ENCODE results near the gene CD244. TPM values are rescaled to one million over a fixed set of nuclear protein-coding genes. Genes with fewer than 3 reads are reported as not detected.

Gene CD244
- total RNA-seq, 1 donor from 2014 or later = not detected

GRCh38 chr1:160860840-160861505 lies 1.7 kb downstream of the CD244 start:
- no peak for TF ChIP-seq CTCF (IDR thresholded peaks at IDR 0.05)
- no peak overlapping the region for H3K27ac Mint-ChIP-seq (ENCODE audit: unreplicated experiment)
- H3K27me3 Mint-ChIP-seq (ENCODE audit: low read depth) = peaks cover 6% of the 10 kb centered on the region
- no peak overlapping the region for H3K4me3 Mint-ChIP-seq (ENCODE audit: unreplicated experiment)
- no peaks in the 10 kb centered on the region for H3K4me1 Mint-ChIP-seq (ENCODE audit: low read depth)
- DNase-seq (ENCODE audit: low spot score) = no peak
- no peaks in the 10 kb centered on the region for H3K36me3 Mint-ChIP-seq (ENCODE audit: low read depth)
- H3K9me3 Mint-ChIP-seq (ENCODE audit: low read depth) = no peaks in the 10 kb centered on the region

GRCh38 chr1:160859166-160859565 lies 3.5 kb downstream of the CD244 start:
- no peak overlapping the region for H3K4me3 Mint-ChIP-seq (ENCODE audit: unreplicated experiment)
- H3K36me3 Mint-ChIP-seq (ENCODE audit: low read depth) = no peaks in the 10 kb centered on the region
- H3K9me3 Mint-ChIP-seq (ENCODE audit: low read depth) = no peaks in the 10 kb centered on the region
- no peak overlapping the region for H3K27ac Mint-ChIP-seq (ENCODE audit: unreplicated experiment)
- H3K27me3 Mint-ChIP-seq (ENCODE audit: low read depth) = peaks cover 6% of the 10 kb centered on the region
- TF ChIP-seq CTCF (IDR thresholded peaks at IDR 0.05) = no peak
- H3K4me1 Mint-ChIP-seq (ENCODE audit: low read depth) = no peaks in the 10 kb centered on the region
- no peak for DNase-seq (ENCODE audit: low spot score)

DNA sequence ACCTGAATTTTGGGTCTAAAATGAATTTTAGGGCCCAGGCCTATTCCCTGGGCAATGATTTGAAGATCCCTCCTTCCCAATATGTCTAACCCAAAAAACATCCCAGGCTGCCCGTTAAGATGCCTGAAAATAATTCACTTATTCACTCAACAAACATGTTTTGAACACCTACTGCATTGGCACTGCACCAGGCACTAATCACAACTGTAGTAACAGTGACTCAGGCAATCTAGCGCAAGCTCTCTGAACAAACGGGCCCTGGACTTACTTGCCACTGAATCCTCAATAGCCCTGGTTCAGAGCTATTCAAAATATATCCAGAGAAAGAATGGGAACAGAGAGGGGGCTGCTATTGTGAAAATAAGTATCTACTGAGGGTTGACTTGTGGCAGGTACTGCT lies 4.2 kb downstream of the CD244 start:
- Mint-ChIP-seq H3K27ac (ENCODE audit: unreplicated experiment) (no peak overlapping the region), H3K27me3 (ENCODE audit: low read depth) (peaks cover 4% of the 10 kb centered on the region), H3K4me1 (ENCODE audit: low read depth) (no peaks in the 10 kb centered on the region), H3K9me3 (ENCODE audit: low read depth) (no peaks in the 10 kb centered on the region), H3K36me3 (ENCODE audit: low read depth) (no peaks in the 10 kb centered on the region), H3K4me3 (ENCODE audit: unreplicated experiment) (no peak overlapping the region)
- no peak for TF ChIP-seq CTCF (IDR thresholded peaks at IDR 0.05)
- DNase-seq (ENCODE audit: low spot score) = no peak

DNA sequence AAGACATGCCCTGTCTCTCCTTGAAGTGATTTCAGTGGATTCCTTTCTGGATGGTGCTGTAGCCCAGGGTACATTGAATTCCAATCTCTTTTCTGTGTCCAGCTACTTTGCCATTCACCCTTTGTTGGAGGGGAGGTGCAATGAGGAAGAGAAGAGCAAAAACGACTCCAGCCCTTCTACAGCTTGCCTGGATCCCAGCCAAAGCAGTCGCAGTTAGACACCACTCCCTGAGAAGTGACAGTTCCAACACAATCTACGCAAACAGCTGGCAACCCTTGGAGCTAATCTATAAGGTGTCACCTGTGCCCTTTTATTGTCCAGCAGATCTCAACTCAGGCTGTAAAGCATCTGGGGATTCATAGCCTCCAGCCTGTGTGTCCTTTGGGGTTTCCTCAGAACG lies 4.6 kb downstream of the CD244 start:
- no peak overlapping the region for H3K4me3 Mint-ChIP-seq (ENCODE audit: unreplicated experiment)
- no peaks in the 10 kb centered on the region for H3K4me1 Mint-ChIP-seq (ENCODE audit: low read depth)
- no peak for TF ChIP-seq CTCF (IDR thresholded peaks at IDR 0.05)
- no peaks in the 10 kb centered on the region for H3K9me3 Mint-ChIP-seq (ENCODE audit: low read depth)
- no peak for DNase-seq (ENCODE audit: low spot score)
- H3K27ac Mint-ChIP-seq (ENCODE audit: unreplicated experiment) = no peak overlapping the region
- peaks cover 4% of the 10 kb centered on the region for H3K27me3 Mint-ChIP-seq (ENCODE audit: low read depth)
- H3K36me3 Mint-ChIP-seq (ENCODE audit: low read depth) = no peaks in the 10 kb centered on the region

- H3K27ac Mint-ChIP-seq (ENCODE audit: unreplicated experiment) = no peak overlapping the region
- no peak for TF ChIP-seq CTCF (IDR thresholded peaks at IDR 0.05)
- H3K36me3 Mint-ChIP-seq (ENCODE audit: low read depth) = no peaks in the 10 kb centered on the region
- no peaks in the 10 kb centered on the region for H3K9me3 Mint-ChIP-seq (ENCODE audit: low read depth)
- no peaks in the 10 kb centered on the region for H3K4me1 Mint-ChIP-seq (ENCODE audit: low read depth)
- H3K27me3 Mint-ChIP-seq (ENCODE audit: low read depth) = peaks cover 1% of the 10 kb centered on the region
- no peak overlapping the region for H3K4me3 Mint-ChIP-seq (ENCODE audit: unreplicated experiment)
- DNase-seq (ENCODE audit: low spot score) = no peak
Measured at GRCh38 chr1:160855181-160855981, 7.3 kb downstream of the CD244 start.

Measured in chondrocyte (in vitro differentiated cells).